ENCODE results near the gene ISM2.
"Not testable (repeated sequence)": the region's sequence is repeated elsewhere in the genome, so short reads cannot be mapped to it uniquely, and the experiment has no call there.

ISM2 gene

GRCh38 chr14:77498120-77498979 lies at the start of gene ISM2:
Gene ISM2 (minus strand): TSS chr14:77498816. CDS start chr14:77498793, 23 bp downstream.
- peak; percentile 87 for DNase-seq (ENCODE audit: low spot score)

GRCh38 chr14:77547512-77548180 lies 49.0 kb upstream of the ISM2 start:
- no peak for DNase-seq (ENCODE audit: low spot score)

- DNase-seq (ENCODE audit: low spot score) = not testable (repeated sequence)
These were observed 46.6 kb upstream of the ISM2 start for GRCh38 chr14:77545171-77545570.

- no peak for DNase-seq (ENCODE audit: low spot score)
These were observed 46.0 kb upstream of the ISM2 start for GRCh38 chr14:77544571-77544970.

GRCh38 chr14:77543637-77544334 lies 45.2 kb upstream of the ISM2 start:
- no peak for DNase-seq (ENCODE audit: low spot score)

- no peak for DNase-seq (ENCODE audit: low spot score)
These were observed 44.6 kb upstream of the ISM2 start for GRCh38 chr14:77543240-77543551.

DNA sequence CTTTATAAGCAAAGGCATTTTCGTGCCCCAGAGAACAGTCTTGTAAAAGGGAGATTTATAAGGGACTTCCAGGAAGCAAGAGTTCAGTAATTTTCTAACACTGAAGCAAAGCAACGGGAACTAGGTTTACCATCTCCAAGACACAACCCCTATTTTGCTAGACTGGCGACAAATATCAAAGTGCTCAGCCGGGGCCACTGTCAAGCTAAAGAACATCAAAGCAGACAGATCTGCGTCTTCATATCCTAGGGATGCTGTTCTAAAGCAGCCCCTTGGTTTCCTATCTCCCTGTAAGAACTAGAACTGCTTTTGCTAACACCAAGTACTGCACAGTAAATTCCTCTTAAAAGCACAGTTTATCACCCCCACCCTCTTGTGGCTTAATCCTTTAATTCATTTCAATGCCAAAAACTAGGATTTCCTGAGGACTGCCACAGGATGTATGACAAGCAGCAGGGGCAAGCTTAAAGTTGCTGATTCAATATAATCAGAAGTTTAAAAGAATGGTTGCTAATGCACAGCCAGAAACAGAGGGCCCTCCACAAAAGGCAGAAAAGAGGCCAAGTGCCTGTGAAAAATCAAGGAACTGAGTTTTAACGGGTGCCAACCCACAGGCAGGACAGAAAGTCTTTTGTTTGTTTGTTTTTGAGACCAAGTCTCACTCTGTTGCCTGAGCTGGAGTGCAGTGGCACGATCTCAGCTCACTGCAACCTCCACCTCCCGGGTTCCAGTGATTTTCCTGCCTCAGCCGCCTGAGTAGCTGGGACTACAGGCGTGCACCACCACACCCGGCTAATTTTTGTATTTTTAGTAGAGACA lies 44.0 kb upstream of the ISM2 start:
- no peak for DNase-seq (ENCODE audit: low spot score)

- no peak for DNase-seq (ENCODE audit: low spot score)
These were observed 43.3 kb upstream of the ISM2 start for GRCh38 chr14:77541905-77542304.

GRCh38 chr14:77536951-77537350 lies 38.3 kb upstream of the ISM2 start:
- not testable (repeated sequence) for DNase-seq (ENCODE audit: low spot score)

GRCh38 chr14:77531071-77531470 lies 32.5 kb upstream of the ISM2 start:
- DNase-seq (ENCODE audit: low spot score) = no peak

- no peak for DNase-seq (ENCODE audit: low spot score)
These were observed 31.3 kb upstream of the ISM2 start for GRCh38 chr14:77529963-77530362.

DNA sequence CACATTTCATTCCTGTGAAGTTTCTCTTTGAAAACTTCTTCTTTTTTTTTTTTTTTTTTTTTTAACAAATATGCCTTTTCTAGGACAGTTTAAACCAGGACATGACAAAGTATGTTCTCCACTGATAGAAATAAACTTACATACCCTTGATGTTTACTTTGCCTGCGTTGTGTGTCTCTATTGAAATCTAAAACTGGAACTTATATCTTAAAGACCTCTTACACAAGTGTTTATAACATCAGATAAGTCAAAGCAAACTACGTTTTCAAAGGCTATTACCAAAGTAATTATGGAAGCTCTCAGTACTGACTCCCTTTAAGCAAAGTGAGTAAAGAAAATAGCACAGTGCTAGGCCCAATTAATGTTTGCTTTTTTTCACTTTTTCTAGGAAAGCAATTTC lies 30.6 kb upstream of the ISM2 start:
- no peak for DNase-seq (ENCODE audit: low spot score)

- DNase-seq (ENCODE audit: low spot score) = not testable (repeated sequence)
These were observed 30.1 kb upstream of the ISM2 start for GRCh38 chr14:77528701-77529100.

GRCh38 chr14:77526266-77526665 lies 27.6 kb upstream of the ISM2 start:
- no peak for DNase-seq (ENCODE audit: low spot score)

GRCh38 chr14:77524536-77524935 lies 25.9 kb upstream of the ISM2 start:
- DNase-seq (ENCODE audit: low spot score) = no peak

- no peak for DNase-seq (ENCODE audit: low spot score)
These were observed 24.5 kb upstream of the ISM2 start for GRCh38 chr14:77523109-77523508.

GRCh38 chr14:77520555-77520954 lies 21.9 kb upstream of the ISM2 start:
- DNase-seq (ENCODE audit: low spot score) = no peak

DNA sequence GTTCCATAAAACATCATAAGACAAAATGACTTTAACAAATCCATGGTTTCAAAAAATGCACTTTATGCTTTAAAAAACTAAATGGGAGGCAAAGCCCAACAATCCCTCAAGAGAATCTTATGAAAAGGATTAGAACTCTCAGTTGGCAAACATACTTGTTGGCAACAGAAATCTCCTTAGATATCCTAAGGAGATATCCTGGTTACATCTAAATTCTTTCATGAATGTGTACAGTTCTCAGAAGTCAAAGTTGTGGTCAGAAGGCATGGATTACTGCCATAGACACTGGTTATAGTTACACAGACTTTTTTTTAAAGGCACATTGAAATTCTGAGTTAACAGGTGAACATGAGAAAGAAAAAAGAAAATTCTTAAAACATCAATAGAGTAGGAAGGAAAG lies 17.5 kb upstream of the ISM2 start:
- no peak for DNase-seq (ENCODE audit: low spot score)

GRCh38 chr14:77511486-77512162 lies 13.0 kb upstream of the ISM2 start:
- no peak for DNase-seq (ENCODE audit: low spot score)

DNA sequence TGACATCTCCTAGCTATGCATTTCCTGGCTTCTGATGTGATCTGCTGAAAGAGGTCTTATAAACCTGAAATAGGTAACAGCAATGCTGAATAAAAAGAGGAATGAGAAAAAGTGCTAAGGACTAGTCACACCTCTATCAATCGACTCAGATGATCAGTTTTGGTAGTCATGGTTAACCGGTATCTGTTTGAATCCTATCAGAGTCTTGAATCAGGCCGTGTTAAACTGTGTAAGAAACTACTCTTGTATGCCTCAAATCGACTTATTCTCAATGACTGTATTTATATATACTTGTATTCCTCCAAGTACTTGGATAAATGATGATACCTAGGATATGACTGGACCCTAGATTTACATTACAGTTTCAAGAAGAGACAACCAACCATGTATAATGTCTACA lies 10.8 kb upstream of the ISM2 start:
- DNase-seq (ENCODE audit: low spot score) = no peak

- no peak for DNase-seq (ENCODE audit: low spot score)
These were observed 10.3 kb upstream of the ISM2 start for GRCh38 chr14:77508876-77509275.

DNA sequence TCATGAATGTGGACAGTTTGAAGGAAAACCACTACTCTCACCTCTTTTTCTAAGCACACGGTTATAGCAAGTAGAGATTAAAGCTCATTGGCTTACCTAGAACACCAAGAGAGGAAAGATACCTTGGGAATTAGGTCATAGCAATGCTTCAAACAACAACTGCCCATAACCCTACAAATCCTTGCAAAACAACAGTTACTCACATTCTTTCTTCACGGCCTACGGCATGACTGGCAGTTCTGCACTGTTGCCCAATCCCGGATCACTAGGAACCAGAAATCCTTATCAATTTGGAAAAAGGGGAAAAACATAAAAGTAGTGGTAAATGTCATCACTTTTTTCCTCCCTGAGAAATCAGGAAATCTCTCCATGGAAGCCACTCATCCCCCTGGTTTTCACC lies 9.6 kb upstream of the ISM2 start:
- no peak for DNase-seq (ENCODE audit: low spot score)
